Astrocyte (in vitro differentiated cells and primary cell): Measurements from ENCODE around the gene ANKRD11. TPM values are rescaled to one million over a fixed set of nuclear protein-coding genes. Genes with fewer than 3 reads are reported as not detected.

Experiments used
- DNase-seq: peaks from one replicate; pipeline ENCODE4 v3.0.0-alpha.2; 2010; ENCODE audit warnings: low read depth
- FAIRE-seq: peaks from 2 replicates; lab custom pipeline; 2011; peaks lifted over from hg19 to GRCh38; lab: Jason Lieb, UNC
- H2AFZ ChIP-seq: 2 replicates; pipeline ENCODE4 v1.6.0; 2012; ENCODE audit warnings: low read depth, low read length, inconsistent platforms
- H3K27ac ChIP-seq: 2 replicates; pipeline ENCODE4 v1.5.1; 2011; ENCODE audit warnings: low read depth, low read length, inconsistent platforms
- H3K27me3 ChIP-seq: 2 replicates; pipeline ENCODE4 v1.6.0; 2011; ENCODE audit warnings: low read length, inconsistent platforms; ENCODE audit not compliant: insufficient read depth
- H3K36me3 ChIP-seq: 2 replicates; pipeline ENCODE4 v1.5.1; 2011; ENCODE audit warnings: low read length, inconsistent platforms; ENCODE audit not compliant: insufficient read depth
- H3K4me1 ChIP-seq: 2 replicates; pipeline ENCODE4 v1.5.1; 2011; ENCODE audit warnings: low read length, inconsistent platforms; ENCODE audit not compliant: insufficient read depth
- H3K4me2 ChIP-seq: 2 replicates; pipeline ENCODE4 v1.6.0; 2012; ENCODE audit warnings: low read length, inconsistent platforms
- H3K4me3 ChIP-seq: 2 replicates; pipeline ENCODE4 v1.5.1; 2011; ENCODE audit warnings: low read depth, mild to moderate bottlenecking, low read length, inconsistent platforms; ENCODE audit not compliant: insufficient read depth
- H3K79me2 ChIP-seq: 2 replicates; pipeline ENCODE4 v1.6.0; 2012; ENCODE audit warnings: mild to moderate bottlenecking, low read length, inconsistent platforms; ENCODE audit not compliant: insufficient read depth
- H3K9ac ChIP-seq: 2 replicates; pipeline ENCODE4 v1.6.0; 2012; ENCODE audit warnings: mild to moderate bottlenecking, low read length, inconsistent platforms
- H3K9me3 ChIP-seq: 2 replicates; pipeline ENCODE4 v1.5.1; 2012; ENCODE audit warnings: low read depth, mild to moderate bottlenecking, low read length, inconsistent platforms; ENCODE audit not compliant: insufficient read depth
- H4K20me1 ChIP-seq: 2 replicates; pipeline ENCODE4 v1.6.0; 2012; ENCODE audit warnings: low read length, inconsistent platforms; ENCODE audit not compliant: insufficient read depth
- H3K27ac Mint-ChIP-seq: one replicate; pipeline ENCODE4 v1.8.0; 2021; ENCODE audit warnings: mild to moderate bottlenecking, mixed read lengths; ENCODE audit not compliant: unreplicated experiment
- H3K27me3 Mint-ChIP-seq: one replicate; pipeline ENCODE4 v1.8.0; 2021; ENCODE audit warnings: low read depth, mixed read lengths; ENCODE audit not compliant: unreplicated experiment
- H3K36me3 Mint-ChIP-seq: one replicate; pipeline ENCODE4 v1.8.0; 2021; ENCODE audit warnings: low read depth, mixed read lengths; ENCODE audit not compliant: unreplicated experiment
- H3K4me1 Mint-ChIP-seq: one replicate; pipeline ENCODE4 v1.8.0; 2021; ENCODE audit warnings: low read depth, mixed read lengths; ENCODE audit not compliant: unreplicated experiment
- H3K4me3 Mint-ChIP-seq: one replicate; pipeline ENCODE4 v1.8.0; 2021; ENCODE audit warnings: mild to moderate bottlenecking, moderate library complexity, mixed read lengths; ENCODE audit not compliant: unreplicated experiment
- H3K9me3 Mint-ChIP-seq: one replicate; pipeline ENCODE4 v1.8.0; 2021; ENCODE audit warnings: mild to moderate bottlenecking, mixed read lengths; ENCODE audit not compliant: unreplicated experiment
- CTCF ChIP-seq: IDR thresholded peaks from 2 replicates; pipeline ENCODE4 v1.5.1; 2011; ENCODE audit warnings: low read depth, mild to moderate bottlenecking, inconsistent platforms, low read length, moderate library complexity; ENCODE audit not compliant: insufficient read depth
- EZH2 ChIP-seq: IDR thresholded peaks from 2 replicates; pipeline ENCODE4 v1.6.1; 2012; ENCODE audit warnings: mild to moderate bottlenecking, low read length, inconsistent platforms; ENCODE audit not compliant: insufficient read depth
- total RNA-seq: library from RNA; stranded (reverse); gene quantifications from 2 replicates; pipeline ENCODE4 v1.2.1, GENCODE V29; 2021

ANKRD11 gene
- total RNA-seq, 1 donor from 2014 or later = 213 TPM

- Mint-ChIP-seq H3K27ac (no peak overlapping the region), H3K36me3 (no peaks in the 10 kb centered on the region), H3K4me3 (no peak overlapping the region), H3K27me3 (no peaks in the 10 kb centered on the region), H3K9me3 (no peaks in the 10 kb centered on the region), H3K4me1 (peaks cover 49% of the 10 kb centered on the region)
- no peak overlapping the region for H3K27ac ChIP-seq
- H3K4me2 ChIP-seq = no peak overlapping the region
- peaks cover 100% of the 10 kb centered on the region for H3K79me2 ChIP-seq
- H3K36me3 ChIP-seq = peaks cover 2% of the 10 kb centered on the region
- TF ChIP-seq CTCF = no peak
- H3K27me3 ChIP-seq = no peaks in the 10 kb centered on the region
- peaks cover 98% of the 10 kb centered on the region for H4K20me1 ChIP-seq
- H3K9ac ChIP-seq = no peak overlapping the region
- FAIRE-seq (no peak), DNase-seq (no peak)
- no peak overlapping the region for H2AFZ ChIP-seq
- no peaks in the 10 kb centered on the region for H3K9me3 ChIP-seq
- H3K4me1 ChIP-seq = peaks cover 15% of the 10 kb centered on the region
- H3K4me3 ChIP-seq = no peak overlapping the region
These were observed 108.6 kb downstream of the ANKRD11 start for GRCh38 chr16:89381788-89382187.

- Mint-ChIP-seq H3K4me1 (peaks cover 49% of the 10 kb centered on the region), H3K4me3 (no peak overlapping the region), H3K9me3 (no peaks in the 10 kb centered on the region), H3K27me3 (no peaks in the 10 kb centered on the region), H3K36me3 (peaks cover 5% of the 10 kb centered on the region), H3K27ac (no peak overlapping the region)
- H3K9me3 ChIP-seq = no peaks in the 10 kb centered on the region
- H3K9ac ChIP-seq = no peak overlapping the region
- H3K79me2 ChIP-seq = peaks cover 100% of the 10 kb centered on the region
- DNase-seq (no peak), FAIRE-seq (no peak)
- no peak overlapping the region for H2AFZ ChIP-seq
- peaks cover 15% of the 10 kb centered on the region for H3K4me1 ChIP-seq
- TF ChIP-seq CTCF (no peak), EZH2 (no peak)
- no peaks in the 10 kb centered on the region for H3K27me3 ChIP-seq
- no peak overlapping the region for H3K4me2 ChIP-seq
- H3K4me3 ChIP-seq = no peak overlapping the region
- peaks cover 2% of the 10 kb centered on the region for H3K36me3 ChIP-seq
- peaks cover 98% of the 10 kb centered on the region for H4K20me1 ChIP-seq
- no peak overlapping the region for H3K27ac ChIP-seq
These were observed 109.7 kb downstream of the ANKRD11 start for GRCh38 chr16:89380681-89381080.

DNA sequence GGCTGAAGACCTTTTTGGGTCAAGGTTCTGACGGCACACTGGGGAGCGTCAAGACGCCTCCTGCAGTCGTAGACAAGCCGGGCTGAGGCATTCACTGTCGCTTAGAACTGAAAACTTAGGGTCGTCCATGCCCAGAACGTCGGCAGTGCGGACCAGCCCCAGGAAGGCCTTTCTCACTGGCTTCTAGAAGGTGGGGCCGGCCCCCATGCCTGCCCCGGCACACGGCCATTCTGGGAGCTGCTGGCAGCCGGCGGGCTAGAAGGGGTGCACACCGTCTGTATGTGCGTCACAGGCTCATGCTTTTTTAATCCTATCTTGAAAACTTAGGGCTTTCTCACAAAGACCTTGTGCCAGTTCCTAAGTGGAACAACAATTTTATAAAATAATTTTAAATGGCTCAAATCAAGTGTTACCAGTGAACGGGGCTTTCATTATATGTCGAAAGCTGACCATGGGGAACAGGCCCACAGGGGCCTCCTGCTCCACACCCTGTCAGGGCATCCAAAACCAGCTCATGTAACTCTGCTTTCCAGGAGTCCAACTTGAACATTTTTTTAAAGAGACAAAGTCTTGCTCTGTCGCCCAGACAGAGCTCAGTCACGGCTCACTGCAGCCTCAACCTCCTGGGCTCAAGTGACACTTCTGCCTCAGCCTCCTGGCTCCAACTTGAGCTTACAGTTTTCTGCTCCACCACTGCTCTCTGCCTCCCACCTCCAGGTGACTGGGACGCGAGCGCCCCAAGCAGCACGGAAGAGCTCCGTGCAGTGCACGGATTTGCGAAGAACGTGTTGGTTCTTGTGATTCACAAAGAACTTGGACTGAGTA is 111.2 kb downstream of the ANKRD11 start:
- no peaks in the 10 kb centered on the region for H3K9me3 Mint-ChIP-seq
- no peaks in the 10 kb centered on the region for H3K27me3 Mint-ChIP-seq
- no peak overlapping the region for H3K4me3 Mint-ChIP-seq
- no peaks in the 10 kb centered on the region for H3K9me3 ChIP-seq
- DNase-seq (no peak), FAIRE-seq (no peak)
- H4K20me1 ChIP-seq = peaks cover 97% of the 10 kb centered on the region
- TF ChIP-seq CTCF = no peak
- TF ChIP-seq EZH2 = no peak
- peaks cover 100% of the 10 kb centered on the region for H3K79me2 ChIP-seq
- H3K27me3 ChIP-seq = no peaks in the 10 kb centered on the region
- H3K36me3 Mint-ChIP-seq = peaks cover 6% of the 10 kb centered on the region
- H3K36me3 ChIP-seq = peaks cover 2% of the 10 kb centered on the region
- H3K4me2 ChIP-seq = no peak overlapping the region
- H3K4me3 ChIP-seq = no peak overlapping the region
- H2AFZ ChIP-seq = no peak overlapping the region
- peak overlapping the region; percentile 1 for H3K27ac Mint-ChIP-seq
- H3K4me1 Mint-ChIP-seq = peaks cover 52% of the 10 kb centered on the region
- peaks cover 20% of the 10 kb centered on the region for H3K4me1 ChIP-seq
- no peak overlapping the region for H3K9ac ChIP-seq
- H3K27ac ChIP-seq = no peak overlapping the region
